K562 (cell line): ENCODE measurements around the gene CMTM8. TPM values are rescaled to one million over a fixed set of nuclear protein-coding genes. Genes with fewer than 3 reads are reported as not detected.
A peak's percentile ranks its signal among the peaks of the same experiment; 100 is the strongest.

Source experiments
- ATAC-seq: fragments of 200-7000 bp; cut with Tn5 transposase; 3 replicates; pipeline ENCODE4 v1.9.1; 2020; ENCODE audit warnings: moderate library complexity
- BruUV-seq: library from RNA; stranded (reverse); fragments of 400-500 nt; replicated peaks from 2 replicates; lab custom pipeline; 2021; lab: Mats Ljungman, UMichigan
- CTCF ChIA-PET: fragments of 300-600 bp; formaldehyde crosslinking; extraction: SDS; loops from one replicate; lab custom pipeline; 2021; ENCODE audit warnings: low intra/inter-chr PET ratio; lab: Yijun Ruan, JAX
- POLR2A ChIA-PET: fragments of 300-600, 350-650 bp; sonication (Branson Sonifier 250); formaldehyde crosslinking; extraction: SDS; loops from one replicate; lab custom pipeline; 2021; ENCODE audit warnings: antibody characterized with exemption, inconsistent platforms; lab: Yijun Ruan, JAX
- DNase-seq, 4 experiments: peaks; one replicate each; pipeline versions ENCODE4 v3.0.0 to v3.0.0-alpha.2; 2011 to 2018; ENCODE audit warnings: low spot score in 3 of 4, mixed read lengths in 3 of 4; ENCODE audit errors: extremely low read depth in 1 of 4
- FAIRE-seq: peaks from 2 replicates; lab custom pipeline; 2011; peaks lifted over from hg19 to GRCh38; lab: Jason Lieb, UNC
- H2AFZ ChIP-seq: 2 replicates; pipeline ENCODE4 v1.6.0; 2011; ENCODE audit warnings: low read depth, low read length, control low read depth, inconsistent platforms
- H3K27ac ChIP-seq: fragments of 200-600 bp; 3 replicates; pipeline ENCODE4 v1.8.0; 2011; ENCODE audit warnings: low read depth, mild to moderate bottlenecking, control low read depth, inconsistent platforms, low read length, moderate library complexity, mixed read lengths; ENCODE audit errors: extremely low read depth
- H3K27me3 ChIP-seq, 2 experiments: fragments of 300-600 bp in 1 of 2; 2 replicates in 1 of 2; 3 replicates in 1 of 2; pipeline versions ENCODE4 v1.6.0 to v1.8.0; 2011; ENCODE audit warnings: inconsistent platforms in 2 of 2, low read length in 2 of 2, mild to moderate bottlenecking in 1 of 2, mixed read lengths in 1 of 2, moderate library complexity in 1 of 2; ENCODE audit not compliant: control insufficient read depth in 2 of 2, insufficient read depth in 2 of 2
- H3K36me3 ChIP-seq: fragments of 300-600 bp; 3 replicates; pipeline ENCODE4 v1.8.0; 2011; ENCODE audit warnings: mild to moderate bottlenecking, low read length, inconsistent platforms; ENCODE audit not compliant: control insufficient read depth, insufficient read depth
- H3K4me1 ChIP-seq, 2 experiments: fragments of 200-600 bp in 1 of 2; replicated peaks in 1 of 2; 2 replicates in 1 of 2; 3 replicates in 1 of 2; pipeline versions ENCODE4 v1.5.1 to v1.8.0; 2011; ENCODE audit warnings: inconsistent platforms in 2 of 2, low read length in 2 of 2, mild to moderate bottlenecking in 1 of 2, mixed read lengths in 1 of 2, moderate library complexity in 1 of 2; ENCODE audit not compliant: control insufficient read depth in 2 of 2, insufficient read depth in 2 of 2
- H3K4me2 ChIP-seq: 2 replicates; pipeline ENCODE4 v1.6.1; 2011; ENCODE audit warnings: low read length, control low read depth, inconsistent platforms, mixed read lengths; ENCODE audit not compliant: insufficient read depth
- H3K4me3 ChIP-seq: fragments of 200-600 bp; sonication (generic), shearing (Covaris generic); 2 replicates; pipeline ENCODE4 v1.5.1; 2016; ENCODE audit warnings: control low read depth, inconsistent platforms
- H3K79me2 ChIP-seq: fragments of 200-600 bp; 3 replicates; pipeline ENCODE4 v1.8.0; 2011; ENCODE audit warnings: low read length, inconsistent platforms; ENCODE audit not compliant: control insufficient read depth, insufficient read depth
- H3K9ac ChIP-seq, 2 experiments: 2 replicates each; pipeline versions ENCODE4 v1.6.0 to v1.6.1; 2011; ENCODE audit warnings: low read depth in 2 of 2, low read length in 2 of 2, control low read depth in 1 of 2, inconsistent platforms in 1 of 2, mild to moderate bottlenecking in 1 of 2, mixed read lengths in 1 of 2; ENCODE audit not compliant: insufficient read depth in 1 of 2
- H3K9me1 ChIP-seq: one replicate; pipeline ENCODE4 v1.6.0; 2011; ENCODE audit warnings: inconsistent platforms, mild to moderate bottlenecking, low read length, moderate library complexity; ENCODE audit not compliant: control insufficient read depth, insufficient read depth
- H3K9me3 ChIP-seq: replicated peaks from 2 replicates; pipeline ENCODE4 v1.5.1; 2011; ENCODE audit warnings: low read depth, low read length, inconsistent platforms; ENCODE audit not compliant: control insufficient read depth, insufficient read depth
- H4K20me1 ChIP-seq: replicated peaks from 2 replicates; pipeline ENCODE4 v1.6.1; 2011; ENCODE audit warnings: low read length, inconsistent platforms, mixed read lengths; ENCODE audit not compliant: control insufficient read depth, insufficient read depth
- BCL6 ChIP-seq: fragments of 250-450 bp; sonication (Bioruptor Pico); IDR thresholded peaks from 2 replicates; pipeline ENCODE4 v1.4.0; 2020
- BRF1 ChIP-seq: IDR thresholded peaks from 3 replicates; pipeline ENCODE4 v1.6.1; 2011; ENCODE audit warnings: borderline replicate concordance, mild to moderate bottlenecking; ENCODE audit not compliant: insufficient read length; ENCODE audit errors: extremely low read depth
- CBX2 ChIP-seq: fragments of 200-600 bp; sonication (generic); IDR thresholded peaks from one replicate; pipeline ENCODE4 v1.6.1; 2012; ENCODE audit warnings: mild to moderate bottlenecking, low read length, inconsistent platforms; ENCODE audit not compliant: insufficient read depth, poor library complexity, severe bottlenecking
- ELF2 ChIP-seq: fragments of 250-450 bp; sonication (Bioruptor Pico); IDR thresholded peaks from 2 replicates; pipeline ENCODE4 v1.5.0; 2021; ENCODE audit warnings: mild to moderate bottlenecking
- KAT8 ChIP-seq: fragments of 450-650 bp; IDR thresholded peaks from 2 replicates; pipeline ENCODE4 v1.6.1; 2016; ENCODE audit warnings: low read depth, mild to moderate bottlenecking
- KDM1A ChIP-seq, 2 experiments: fragments of 450-650 bp; IDR thresholded peaks; 2 replicates each; pipeline ENCODE4 v1.6.1; 2016; ENCODE audit warnings: mild to moderate bottlenecking in 2 of 2
- NUFIP1 ChIP-seq: fragments of 450-650 bp; IDR thresholded peaks from 2 replicates; pipeline ENCODE4 v1.6.1; 2018; ENCODE audit not compliant: partially characterized antibody
- PML ChIP-seq: IDR thresholded peaks from 2 replicates; pipeline ENCODE4 v1.6.1; 2012; ENCODE audit warnings: low read length, inconsistent platforms
- RFX5 ChIP-seq: IDR thresholded peaks from 2 replicates; pipeline ENCODE4 v1.6.1; 2011; ENCODE audit warnings: low read depth, mild to moderate bottlenecking, improper control_type of control experiment, low read length
- RFX7 ChIP-seq: fragments of 250-450 bp; sonication (Bioruptor Pico); IDR thresholded peaks from 2 replicates; pipeline ENCODE4 v1.5.1; 2021; ENCODE audit warnings: mild to moderate bottlenecking
- ZBTB8A ChIP-seq: fragments of 450-650 bp; IDR thresholded peaks from 2 replicates; pipeline ENCODE4 v1.6.1; 2018; ENCODE audit warnings: mild to moderate bottlenecking, moderate library complexity; ENCODE audit not compliant: partially characterized antibody
- ZKSCAN3 ChIP-seq: fragments of 250-450 bp; sonication (Bioruptor Pico); IDR thresholded peaks from 2 replicates; pipeline ENCODE4 v1.4.0; 2020
- ZNF133 ChIP-seq: fragments of 250-450 bp; sonication (Bioruptor Pico); IDR thresholded peaks from 2 replicates; pipeline ENCODE4 v1.4.0; 2020; ENCODE audit warnings: mild to moderate bottlenecking
- ZNF507 ChIP-seq: conservative IDR thresholded peaks from 2 replicates; pipeline ENCODE4 v1.6.1; 2017; ENCODE audit warnings: missing genetic modification characterization, missing compliant biosample characterization
- WGBS: fragments of 100-300 bp; shearing (Covaris generic); methylation state at CpG from one replicate; pipeline ENCODE4 v1.1.6; 2016; ENCODE audit warnings: low coverage, mixed read lengths; ENCODE audit not compliant: insufficient coverage; ENCODE audit errors: missing lambda C conversion rate; 5-methylcytosine and 5-hydroxymethylcytosine counted together
- in situ Hi-C: fragments of 300-500 bp; cut with MboI; formaldehyde crosslinking; loops from 4 replicates; pipeline ENCODE4 v1.15.0; 2018; ENCODE audit warnings: inconsistent platforms, mixed read lengths
- intact Hi-C: fragments of 100-400 bp; cut with micrococcal nuclease; formaldehyde crosslinking; loops from 2 replicates; pipeline ENCODE4 v1.14.2; 2022
- polyA plus RNA-seq, 8 experiments: library from polyadenylated mRNA; depleted of rRNA in 4 of 8; stranded (reverse) in 5 of 8; unstranded in 3 of 8; fragments of >200 nt; fragmentation: Nextera tagmentation in 2 of 8; fragmentation: Illumina TruSeq in 1 of 8; extraction: Ambion mirVana in 2 of 8; extraction: Trizol in 1 of 8; gene quantifications; 2 replicates each; pipeline versions ENCODE4 v1.2.1 to v1.2.3, GENCODE V29; 2011 to 2014; ENCODE audit warnings: inconsistent platforms in 1 of 8, missing spikeins in 1 of 8
- total RNA-seq, 7 experiments: library from RNA; depleted of rRNA in 6 of 7; stranded (reverse); fragments of >200 nt in 6 of 7; fragmentation: Illumina TruSeq in 2 of 7; extraction: Trizol in 2 of 7; gene quantifications; 2 replicates each; pipeline versions ENCODE4 v1.2.1 to v1.2.3, GENCODE V29; 2011 to 2021; ENCODE audit warnings: low replicate concordance in 1 of 7
- TF ChIP-seq, protein P1 (sequence below): IDR thresholded peaks from 2 replicates; pipeline ENCODE4 v1.6.1; 2014; ENCODE audit warnings: antibody characterized with exemption

CMTM8 gene
- total and polyA plus RNA-seq, 9 of the 15 experiments (the other 6 are each of a cell fraction or from before 2014, with no cell fraction given) = not detected

DNA sequence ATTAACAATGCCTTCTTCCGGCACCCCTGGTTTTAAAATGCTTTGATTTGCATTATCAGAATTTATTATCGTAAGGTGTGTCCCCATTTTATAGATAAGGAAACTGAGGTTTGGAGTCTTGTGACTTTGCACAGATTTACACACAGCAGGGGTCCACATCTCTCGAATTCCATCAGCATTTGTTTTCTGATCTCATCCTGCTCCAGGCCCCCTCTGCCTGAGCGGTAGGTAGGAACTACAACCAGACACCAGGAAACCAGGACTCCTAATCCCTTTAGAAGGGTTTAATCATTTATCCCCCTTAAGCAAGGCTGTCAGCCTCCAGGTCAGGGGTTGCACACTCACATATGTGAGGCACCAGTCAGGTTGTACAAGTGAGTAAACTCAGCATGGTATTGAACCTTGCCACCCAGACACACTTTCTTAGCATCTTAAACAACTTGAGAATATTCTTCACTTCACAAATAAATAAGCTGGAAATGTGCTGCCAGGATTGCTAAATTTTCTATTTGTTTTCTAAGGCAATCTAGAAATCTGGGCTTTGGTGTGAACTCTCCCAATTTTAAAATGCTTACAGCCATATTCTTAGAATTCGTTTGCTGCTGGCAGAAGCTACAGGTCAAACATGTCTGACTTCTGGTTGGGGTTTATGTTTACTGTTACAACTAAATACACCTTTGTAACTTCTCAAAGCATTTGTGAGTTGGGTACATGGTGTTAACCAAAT, 121.4 kb downstream of the CMTM8 start:
- 1% methylated on average over 5 of the region's 5 CpGs for WGBS
- no peaks in the 10 kb centered on the region for H3K9me3 ChIP-seq
- no peak overlapping the region for H3K4me2 ChIP-seq
- peaks cover 3% of the 10 kb centered on the region; the same call in 1 of the 2 replicates for H4K20me1 ChIP-seq
- no peak overlapping the region for H3K9ac ChIP-seq
- H3K4me3 ChIP-seq = no peak overlapping the region
- DNase-seq (no peak), FAIRE-seq (no peak), ATAC-seq (no peak)
- no TSS peak for BruUV-seq
- in situ Hi-C loops (no loop called here), intact Hi-C loops (no loop called here)
- H3K9me1 ChIP-seq = no peaks in the 10 kb centered on the region
- H3K36me3 ChIP-seq = no peaks in the 10 kb centered on the region
- H3K27me3 ChIP-seq = peaks cover 29 to 37% of the 10 kb centered on the region in 2 experiments
- POLR2A ChIA-PET = no interaction called here
- TF ChIP-seq KDM1A (IDR thresholded peaks at IDR 0.05) (peak; percentile 35 to 52; a peak in 2 of 4 replicates), ZNF507 (no peak)
- TF ChIP-seq, all 486 proteins: peak for 1
- Histone ChIP-seq H3K4me1 (no peaks in the 10 kb centered on the region), H2AFZ (no peak overlapping the region), H3K27ac (no peak overlapping the region), H3K79me2 (no peaks in the 10 kb centered on the region)
- CTCF ChIA-PET = no interaction called here

DNA sequence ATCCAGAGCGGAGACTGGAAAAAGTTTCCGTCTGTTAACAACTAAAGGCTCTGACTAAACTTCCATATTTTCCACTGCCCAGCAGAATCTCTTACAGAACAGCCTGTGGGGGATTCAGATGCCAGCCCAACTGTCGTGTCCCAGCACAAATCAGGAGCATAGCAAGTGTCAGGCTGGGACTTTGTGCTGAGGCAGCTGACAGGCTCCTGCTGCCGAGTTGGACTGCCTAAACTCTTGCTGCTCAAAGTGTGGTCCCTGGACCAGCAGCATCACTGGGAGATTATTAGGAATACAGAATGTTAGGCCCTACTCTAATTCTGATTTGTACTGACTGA, 122.0 kb downstream of the CMTM8 start:
- no peak overlapping the region for H3K4me3 ChIP-seq
- H3K9me1 ChIP-seq = no peaks in the 10 kb centered on the region
- DNase-seq (no peak), ATAC-seq (no peak), FAIRE-seq (no peak)
- H3K4me2 ChIP-seq = no peak overlapping the region
- peaks cover 3% of the 10 kb centered on the region; the same call in 1 of the 2 replicates for H4K20me1 ChIP-seq
- ChIA-PET POLR2A (no interaction called here), CTCF (no interaction called here)
- no TSS peak for BruUV-seq
- H2AFZ ChIP-seq = no peak overlapping the region
- peaks cover 28 to 42% of the 10 kb centered on the region in 2 experiments for H3K27me3 ChIP-seq
- H3K79me2 ChIP-seq = no peaks in the 10 kb centered on the region
- no peak overlapping the region for H3K27ac ChIP-seq
- intact Hi-C loops (no loop called here), in situ Hi-C loops (no loop called here)
- WGBS = 0% methylated on average over 4 of the region's 4 CpGs
- H3K4me1 ChIP-seq = no peaks in the 10 kb centered on the region
- H3K9me3 ChIP-seq = no peaks in the 10 kb centered on the region
- H3K36me3 ChIP-seq = no peaks in the 10 kb centered on the region
- H3K9ac ChIP-seq = no peak overlapping the region
- no peak for TF ChIP-seq RFX5
- TF ChIP-seq, protein P1, sequence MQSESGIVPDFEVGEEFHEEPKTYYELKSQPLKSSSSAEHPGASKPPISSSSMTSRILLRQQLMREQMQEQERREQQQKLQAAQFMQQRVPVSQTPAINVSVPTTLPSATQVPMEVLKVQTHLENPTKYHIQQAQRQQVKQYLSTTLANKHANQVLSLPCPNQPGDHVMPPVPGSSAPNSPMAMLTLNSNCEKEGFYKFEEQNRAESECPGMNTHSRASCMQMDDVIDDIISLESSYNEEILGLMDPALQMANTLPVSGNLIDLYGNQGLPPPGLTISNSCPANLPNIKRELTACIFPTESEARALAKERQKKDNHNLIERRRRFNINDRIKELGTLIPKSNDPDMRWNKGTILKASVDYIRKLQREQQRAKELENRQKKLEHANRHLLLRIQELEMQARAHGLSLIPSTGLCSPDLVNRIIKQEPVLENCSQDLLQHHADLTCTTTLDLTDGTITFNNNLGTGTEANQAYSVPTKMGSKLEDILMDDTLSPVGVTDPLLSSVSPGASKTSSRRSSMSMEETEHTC = no peak
- no peak for TF ChIP-seq PML
- no peak for TF ChIP-seq RFX7 (CRISPR knock-in tag)
- TF ChIP-seq ELF2 (CRISPR knock-in tag) = no peak
- no peak for TF ChIP-seq KAT8
- TF ChIP-seq CBX2 = no peak
- TF ChIP-seq BRF1 = no peak
- no peak for TF ChIP-seq ZNF133 (CRISPR knock-in tag)
- TF ChIP-seq ZBTB8A = no peak
- TF ChIP-seq ZKSCAN3 (CRISPR knock-in tag) = no peak
- no peak for TF ChIP-seq BCL6 (CRISPR knock-in tag)
- no peak for TF ChIP-seq NUFIP1
